Pancreas (tissue), 10 donors: Measurements from ENCODE around the gene MPV17L2. TPM values are rescaled to one million over a fixed set of nuclear protein-coding genes. Genes with fewer than 3 reads are reported as not detected.
A peak's percentile ranks its signal among the peaks of the same experiment; 100 is the strongest.

Source experiments
- ATAC-seq, 4 donors: fragments of 200-7000 bp; cut with Tn5 transposase; one replicate each; pipeline versions ENCODE4 v1.8.0 to v1.9.1; 2020; ENCODE audit warnings: mild to moderate bottlenecking in 4 of 4, moderate library complexity in 4 of 4
- DNase-seq, 6 donors: peaks; one replicate each; pipeline ENCODE4 v3.0.0-alpha.2; 2020
- FAIRE-seq: peaks from 2 replicates; lab custom pipeline; 2012; peaks lifted over from hg19 to GRCh38; lab: Jason Lieb, UNC
- H3K27ac ChIP-seq, 4 donors: fragments of 200-600 bp; sonication (generic); 1 replicate in 3 of 4; 2 replicates in 1 of 4; pipeline versions ENCODE4 v1.5.0 to v1.8.0; 2020
- H3K27me3 ChIP-seq, 4 donors: fragments of 200-600 bp; one replicate each; pipeline ENCODE4 v1.8.0; 2021
- H3K36me3 ChIP-seq, 3 donors: fragments of 200-600 bp; sonication (generic) in 1 of 3; one replicate each; pipeline versions ENCODE4 v1.5.0 to v1.8.0; 2020 to 2021
- H3K4me1 ChIP-seq, 3 donors: fragments of 200-600 bp; one replicate each; pipeline ENCODE4 v1.8.0; 2021
- H3K4me3 ChIP-seq, 4 donors: fragments of 200-600 bp; sonication (generic) in 2 of 4; one replicate each; pipeline versions ENCODE4 v1.5.0 to v1.8.0; 2020 to 2021
- H3K9me3 ChIP-seq, 4 donors: fragments of 200-600 bp; one replicate each; pipeline ENCODE4 v1.8.0; 2021
- CTCF ChIP-seq, 4 donors: fragments of 200-600 bp; sonication (generic) in 3 of 4; IDR thresholded peaks; one replicate each; pipeline versions ENCODE4 v1.5.0 to v1.8.0; 2021; ENCODE audit warnings: antibody characterized with exemption in 4 of 4
- WGBS, 2 donors: extraction: QIAGEN DNeasy Blood & Tissue Kit; methylation state at CpG; one replicate each; pipeline ENCODE4 v1.1.7; 2013; 5-methylcytosine and 5-hydroxymethylcytosine counted together
- intact Hi-C, 3 donors: fragments of 100-400 bp; cut with DNase I; formaldehyde crosslinking; loops; one replicate each; pipeline versions ENCODE4 v1.11.1 to v1.14.2; 2022
- polyA plus RNA-seq, 2 donors: library from polyadenylated mRNA; stranded (reverse); fragments of 200-250 nt; gene quantifications; one replicate each; pipeline ENCODE4 v1.2.3, GENCODE V29; 2013
- total RNA-seq, 6 donors: library from RNA; stranded (reverse); fragmentation: NEBNext Ultra II Directional in 4 of 6; extraction: Animal tissue kit (Norgen Biotek cat#: 25700) in 4 of 6; gene quantifications; one replicate each; pipeline versions ENCODE4 v1.2.1 to v1.2.4, GENCODE V29; 2021 to 2023
- donor health status: healthy with polysubstance abuse.
- donor health status: DM: no; HTN: no; CAD: no; lungs with moderate emphysema.
- donor health status: DM: no; HTN: no; CAD: no.
- donor health status: control.
- donor health status: control.
- donor health status: Bipolar disorder and iron deficiency.
- donor health status: DM: yes; HTN: yes; CAD: no.
- donor health status: DM: no; HTN: no; CAD: no.
- donor health status: DM: no; HTN: no; CAD: no.
- donor health status: DM: yes; HTN: yes; CAD: no.

MPV17L2 gene
- total and polyA plus RNA-seq, 8 donors = 2.8 to 10.4 (median 5.0) TPM

- 95 to 96% methylated on average over 19 of the region's 19 CpGs for WGBS, 2 donors
- no peak overlapping the region for H3K4me3 ChIP-seq
- no peak for FAIRE-seq
- no peak overlapping the region for H3K27ac ChIP-seq
- no peaks in the 10 kb centered on the region for H3K27me3 ChIP-seq
- H3K9me3 ChIP-seq = no peaks in the 10 kb centered on the region
- H3K4me1 ChIP-seq = no peaks in the 10 kb centered on the region
- peak in 1 of 6 donors; percentile 12 for DNase-seq
- peaks cover 0 to 63% (median 22%) of the 10 kb centered on the region in 3 donors for H3K36me3 ChIP-seq
- no peak for ATAC-seq
- intact Hi-C loops = no loop called here
- TF ChIP-seq CTCF (IDR thresholded peaks at IDR 0.05) = no peak
These were observed 47.5 kb upstream of the MPV17L2 start for GRCh38 chr19:18145391-18145999.

- DNase-seq (peak in 1 of 6 donors; percentile 16), ATAC-seq (no peak), FAIRE-seq (no peak)
- peaks cover 0 to 48% (median 14%) of the 10 kb centered on the region in 3 donors for H3K36me3 ChIP-seq
- H3K27ac ChIP-seq = no peak overlapping the region
- no peak overlapping the region for H3K4me3 ChIP-seq
- H3K27me3 ChIP-seq = no peaks in the 10 kb centered on the region
- WGBS, 2 donors = 92 to 93% methylated on average over 13 of the region's 13 CpGs
- TF ChIP-seq CTCF (IDR thresholded peaks at IDR 0.05) = no peak
- intact Hi-C loops = no loop called here
- H3K9me3 ChIP-seq = no peaks in the 10 kb centered on the region
- peaks cover 0 to 5% (median 4%) of the 10 kb centered on the region in 3 donors for H3K4me1 ChIP-seq
These were observed 45.6 kb upstream of the MPV17L2 start for GRCh38 chr19:18147396-18147795.

GRCh38 chr19:18149596-18149975 is 43.4 kb upstream of the MPV17L2 start:
- TF ChIP-seq CTCF (IDR thresholded peaks at IDR 0.05) = no peak
- Histone ChIP-seq H3K27me3 (no peaks in the 10 kb centered on the region), H3K36me3 (peaks cover 0 to 26% (median 7%) of the 10 kb centered on the region in 3 donors), H3K9me3 (no peaks in the 10 kb centered on the region), H3K4me3 (no peak overlapping the region), H3K27ac (no peak overlapping the region), H3K4me1 (peaks cover 0 to 10% (median 5%) of the 10 kb centered on the region in 3 donors)
- intact Hi-C loops = no loop called here
- ATAC-seq = no peak
- WGBS, 2 donors = 85 to 86% methylated on average over 16 of the region's 16 CpGs
- no peak for DNase-seq
- FAIRE-seq = no peak

- H3K36me3 ChIP-seq = peaks cover 0 to 12% (median 0%) of the 10 kb centered on the region in 3 donors
- FAIRE-seq (no peak), ATAC-seq (no peak), DNase-seq (peak in 3 of 6 donors; percentile 38 to 56 (median 54))
- no peak overlapping the region for H3K27ac ChIP-seq
- no peaks in the 10 kb centered on the region for H3K27me3 ChIP-seq
- no peak overlapping the region for H3K4me3 ChIP-seq
- WGBS, 2 donors = 56% methylated on average over 18 of the region's 18 CpGs
- intact Hi-C loops = no loop called here
- no peak for TF ChIP-seq CTCF (IDR thresholded peaks at IDR 0.05)
- H3K4me1 ChIP-seq = peaks cover 2 to 10% (median 5%) of the 10 kb centered on the region in 3 donors
- no peaks in the 10 kb centered on the region for H3K9me3 ChIP-seq
These were observed 42.0 kb upstream of the MPV17L2 start for GRCh38 chr19:18150776-18151624.
